G401 (cell line): ENCODE measurements around the gene YBX2. TPM values are rescaled to one million over a fixed set of nuclear protein-coding genes. Genes with fewer than 3 reads are reported as not detected.

Experiments used
- DNase-seq: peaks from one replicate; pipeline ENCODE4 v3.0.0-alpha.2; 2015; ENCODE audit warnings: low spot score
- in situ Hi-C: cut with HindIII; loops from 2 replicates; pipeline ENCODE4 v1.10.0; 2016; ENCODE audit warnings: low sequenced_read_pairs, mixed read lengths
- total RNA-seq: library from RNA; depleted of rRNA; stranded (reverse); fragments of >200 nt; shearing (Covaris generic); gene quantifications from 2 replicates; pipeline ENCODE4 v1.2.3, GENCODE V29; 2014

The YBX2 gene
- total RNA-seq, 1 experiment from 2014 or later: 20.5 TPM

GRCh38 chr17:7308625-7309433 lies 14.4 kb upstream of the YBX2 start:
- in situ Hi-C loops: no loop called here
- DNase-seq: peak; percentile 73

DNA sequence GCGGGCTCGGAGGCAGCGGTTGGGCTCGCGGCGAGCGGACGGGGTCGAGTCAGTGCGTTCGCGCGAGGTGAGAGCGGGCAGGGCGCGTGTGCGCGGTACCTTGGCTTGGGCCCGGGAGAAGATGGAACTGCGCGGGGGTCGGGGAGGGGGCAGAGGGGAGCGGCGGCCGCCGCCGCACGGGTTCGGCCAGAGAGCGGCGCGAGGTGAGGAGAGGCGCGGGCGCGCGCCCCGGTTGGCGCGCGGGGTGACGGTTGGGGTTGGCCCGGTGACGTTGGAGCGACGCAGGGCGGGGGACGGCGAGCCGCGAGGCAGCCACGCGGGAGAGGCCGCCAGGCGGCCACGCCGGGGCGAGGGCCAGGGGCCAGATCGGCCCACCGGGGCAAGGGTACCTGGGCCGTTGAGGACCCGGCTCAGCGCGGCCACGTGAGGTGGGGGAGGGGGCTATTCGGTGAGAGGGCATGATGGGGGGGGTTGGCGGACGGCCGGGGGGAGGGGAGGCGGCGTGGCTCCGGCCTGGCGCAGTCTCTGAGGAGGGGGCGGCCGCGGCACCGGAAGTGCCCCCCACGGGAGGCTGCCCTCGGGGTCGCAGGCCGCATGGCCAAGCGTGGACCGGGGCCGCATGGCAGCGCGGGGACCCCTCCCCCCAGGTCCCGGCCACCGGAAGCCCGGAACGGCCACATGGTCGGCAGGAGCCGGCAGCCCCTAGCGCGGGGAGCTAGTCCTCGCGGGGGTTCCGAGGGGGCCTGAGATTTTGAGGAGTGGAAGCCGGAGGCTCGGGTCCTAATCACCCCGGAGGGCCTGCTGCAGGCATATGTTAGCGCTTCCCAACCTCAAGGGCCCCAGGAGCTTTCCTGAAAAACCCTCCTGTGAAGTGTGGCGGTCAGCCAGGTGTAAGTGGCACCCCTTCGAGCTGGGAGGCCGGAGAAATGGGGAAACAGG lies 13.5 kb upstream of the YBX2 start:
- DNase-seq: no peak
- in situ Hi-C loops: no loop called here

DNA sequence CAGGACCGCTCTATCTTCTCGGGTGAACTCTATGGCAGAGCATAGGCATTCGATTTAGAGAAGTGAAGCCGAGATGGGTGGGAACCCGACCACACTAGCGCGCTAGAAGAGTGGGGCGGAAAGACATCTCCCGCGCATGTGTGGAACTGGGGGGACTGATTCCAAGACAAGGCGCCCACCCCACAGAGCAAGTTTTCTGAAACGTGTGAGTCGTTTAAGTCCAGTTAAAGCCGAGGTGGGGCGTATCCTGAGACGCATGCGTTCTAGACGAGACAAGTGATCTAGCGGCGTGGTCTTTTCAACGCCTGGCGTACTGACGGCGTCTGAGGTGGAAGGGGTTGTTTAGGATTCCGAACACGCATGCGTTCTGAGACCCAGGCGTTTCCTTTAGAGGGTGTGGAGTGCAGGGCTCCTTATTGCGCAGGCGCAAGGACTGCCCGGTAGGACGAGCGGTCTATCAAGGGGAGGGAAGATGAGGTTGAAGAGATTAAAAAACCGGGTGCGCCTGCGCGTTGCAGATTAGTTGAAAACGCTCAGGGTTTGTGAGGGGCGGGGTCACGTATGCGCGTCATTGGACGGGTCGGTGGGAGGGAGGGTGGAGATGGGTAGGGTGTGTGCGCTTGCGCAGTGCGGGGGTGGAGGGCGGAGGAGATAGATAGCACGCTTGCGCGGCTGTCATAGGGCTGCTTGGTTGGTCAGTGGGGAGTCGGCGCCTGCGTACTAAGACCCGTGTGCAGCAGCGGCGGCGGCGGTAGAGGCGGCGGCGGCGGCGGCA lies 12.7 kb upstream of the YBX2 start, which contains the start of gene EIF5A:
EIF5A (plus strand) TSS at position 718 of the 775 bp plus-strand sequence. CDS start 2,008 bp downstream, outside the sequence.
- in situ Hi-C loops: no loop called here
- peak; percentile 100 for DNase-seq

DNA sequence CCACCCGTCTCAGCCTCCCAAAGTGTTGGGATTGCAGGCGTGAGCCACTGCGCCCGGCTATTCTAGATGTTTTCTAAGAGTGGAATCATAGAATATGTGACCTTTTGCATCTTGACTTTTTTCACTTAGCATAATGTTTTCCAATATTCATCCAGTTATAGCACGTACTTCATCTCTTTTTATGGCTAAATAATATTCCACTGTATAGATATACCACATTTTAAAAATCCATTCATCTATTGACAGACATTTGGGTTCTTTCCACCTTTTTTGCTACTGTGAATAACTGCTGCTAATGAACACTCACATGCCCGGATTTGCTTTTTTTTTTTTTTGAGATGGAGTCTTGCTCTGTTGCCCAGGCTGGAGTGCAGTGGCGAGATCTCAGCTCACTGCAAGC lies 9.7 kb upstream of the YBX2 start:
- in situ Hi-C loops: no loop called here
- no peak for DNase-seq

DNA sequence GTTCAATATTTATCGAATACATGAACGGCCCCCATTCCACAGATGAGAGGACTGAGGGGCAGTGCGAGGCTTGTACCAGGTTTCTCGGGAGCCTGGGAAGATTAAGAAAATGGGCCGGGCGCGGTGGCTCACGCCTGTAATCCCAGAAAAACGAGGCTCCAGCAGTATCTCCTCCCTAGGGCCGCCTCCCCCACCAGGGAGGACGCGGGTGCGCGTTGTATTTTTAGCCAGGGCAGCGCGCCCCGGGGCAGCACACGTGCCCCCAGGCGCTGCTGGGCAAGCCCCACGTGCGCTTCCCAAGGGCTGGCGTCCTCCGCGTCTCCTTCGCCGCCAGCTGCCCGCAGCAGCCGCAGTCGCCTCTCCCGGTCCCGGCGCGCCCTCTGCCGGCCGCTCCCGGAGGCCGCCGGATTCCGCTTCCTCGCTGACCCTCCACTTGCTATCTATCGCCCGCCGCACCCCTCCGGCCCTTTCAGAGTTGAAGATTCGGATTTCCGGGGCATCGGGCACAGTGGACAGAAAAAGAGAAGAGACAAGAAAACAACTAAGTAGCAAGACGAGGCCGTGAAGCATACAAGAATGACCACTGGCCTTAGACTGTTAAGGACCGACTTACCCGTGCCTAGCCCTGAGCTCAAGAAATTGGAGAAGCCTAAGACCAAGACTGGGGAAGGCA lies 1.9 kb upstream of the YBX2 start:
- DNase-seq: peak; percentile 70
- in situ Hi-C loops: no loop called here

DNA sequence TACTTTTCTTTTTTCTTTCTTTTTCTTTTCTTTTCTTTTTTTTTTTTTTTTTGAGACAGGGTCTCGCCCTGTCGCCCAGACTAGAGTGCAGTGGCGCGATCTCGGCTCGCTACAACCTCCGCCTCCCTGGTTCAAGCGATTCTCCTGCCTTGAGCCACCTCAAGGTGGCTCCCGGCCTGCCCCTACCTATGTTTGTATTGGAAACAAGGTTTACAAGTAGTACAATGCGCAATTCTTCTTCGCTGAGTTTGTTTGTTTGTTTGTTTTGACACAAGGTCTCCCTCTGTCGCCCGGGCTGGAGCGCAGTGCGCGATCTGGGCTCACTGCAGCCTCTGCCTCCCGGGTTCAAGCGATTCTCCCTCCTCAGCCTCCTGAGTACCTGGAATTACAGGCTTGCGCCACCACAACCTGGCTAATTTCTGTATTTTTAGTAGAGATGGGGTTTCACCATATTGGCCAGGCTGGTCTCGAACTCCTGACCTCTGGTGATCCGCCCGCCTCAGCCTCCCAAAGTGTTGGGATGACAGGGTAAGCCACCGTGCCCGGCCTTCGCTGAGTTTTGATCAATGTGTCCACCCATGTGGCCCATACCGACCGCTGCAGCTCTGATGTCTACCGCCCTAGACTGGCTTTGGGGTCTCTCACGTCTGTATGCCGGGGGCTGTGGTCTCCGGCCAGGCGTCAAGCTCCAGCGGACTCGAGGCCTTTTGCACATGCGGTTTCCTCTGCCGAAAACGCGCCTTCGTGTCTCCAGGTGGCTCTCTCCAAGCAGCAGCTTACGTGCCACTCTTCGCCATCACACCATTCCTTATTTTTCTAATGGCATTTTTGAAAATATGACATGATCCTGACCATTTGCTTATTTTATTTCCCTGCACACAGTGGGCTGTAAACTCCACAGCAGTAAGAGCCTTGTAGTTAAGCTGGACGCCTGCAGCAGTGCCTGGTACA lies 1.1 kb upstream of the YBX2 start:
- in situ Hi-C loops: no loop called here
- DNase-seq: no peak

GRCh38 chr17:7293816-7294613 lies 424 bp downstream of the YBX2 start:
- in situ Hi-C loops: no loop called here
- DNase-seq: no peak

GRCh38 chr17:7293159-7293558 lies 1.3 kb downstream of the YBX2 start:
- no peak for DNase-seq
- in situ Hi-C loops: no loop called here

DNA sequence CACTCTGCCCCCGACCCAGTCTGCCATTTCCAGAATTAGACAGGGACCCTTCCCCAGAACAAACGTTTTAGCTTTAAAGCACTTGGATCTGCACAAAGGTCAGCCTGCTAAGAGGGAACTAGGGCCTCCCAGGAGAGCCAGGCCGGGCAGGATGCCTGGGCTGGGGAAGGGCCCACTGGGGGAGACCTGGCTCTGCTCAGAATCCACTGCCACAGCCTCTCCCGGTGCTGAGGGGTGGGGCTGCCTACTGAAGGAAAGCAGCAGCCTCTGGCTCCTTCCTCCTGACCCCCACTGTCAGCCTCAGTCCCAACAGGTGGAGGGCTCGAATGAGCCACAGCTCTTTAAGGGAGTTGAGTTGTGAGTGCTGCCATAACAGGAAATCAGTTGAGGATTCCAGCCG lies 1.7 kb downstream of the YBX2 start:
- no peak for DNase-seq

DNA sequence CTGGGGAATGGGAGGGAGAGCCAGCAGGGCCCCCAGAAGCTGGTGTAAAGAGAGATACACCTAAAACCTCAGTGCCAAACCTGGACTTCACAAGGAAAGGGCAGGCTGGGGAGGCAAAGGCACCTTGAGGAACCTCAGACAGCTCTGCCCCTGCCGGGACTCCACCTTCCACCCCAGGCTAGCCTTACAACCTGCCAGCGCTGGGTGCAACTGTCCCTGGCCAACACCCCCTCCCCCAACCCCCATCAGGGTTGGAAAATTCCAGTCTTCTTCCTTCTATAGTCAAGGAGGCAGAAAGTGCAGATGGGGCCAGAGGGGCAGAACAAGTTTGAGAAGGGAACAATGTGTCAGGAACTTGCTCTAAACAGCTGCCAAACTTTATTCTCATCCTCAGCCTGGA lies 2.2 kb downstream of the YBX2 start:
- in situ Hi-C loops: no loop called here
- DNase-seq: no peak

More for the DNA sequence above, 1.7 kb downstream of the YBX2 start:
- in situ Hi-C loops: no loop called here

DNA sequence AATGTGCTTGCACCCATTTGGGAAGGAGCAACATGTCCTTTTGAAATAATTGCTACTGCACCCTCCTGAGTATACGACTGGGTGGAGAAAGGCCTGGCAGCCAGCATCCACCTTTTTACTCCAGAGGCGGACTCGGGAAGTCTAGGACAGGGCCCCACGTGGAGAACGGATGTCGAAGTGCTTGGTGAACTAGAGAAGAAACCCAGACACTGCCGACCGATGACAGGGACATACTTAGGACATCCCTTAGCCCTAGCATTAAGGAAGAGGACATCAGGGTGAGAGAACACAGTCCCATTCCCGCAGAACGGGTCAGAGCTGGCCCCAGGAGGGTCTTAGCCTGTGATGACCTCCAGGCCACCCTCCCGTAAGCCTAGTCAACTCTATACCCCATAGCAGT lies 3.8 kb downstream of the YBX2 start:
- in situ Hi-C loops: no loop called here
- DNase-seq: no peak

DNA sequence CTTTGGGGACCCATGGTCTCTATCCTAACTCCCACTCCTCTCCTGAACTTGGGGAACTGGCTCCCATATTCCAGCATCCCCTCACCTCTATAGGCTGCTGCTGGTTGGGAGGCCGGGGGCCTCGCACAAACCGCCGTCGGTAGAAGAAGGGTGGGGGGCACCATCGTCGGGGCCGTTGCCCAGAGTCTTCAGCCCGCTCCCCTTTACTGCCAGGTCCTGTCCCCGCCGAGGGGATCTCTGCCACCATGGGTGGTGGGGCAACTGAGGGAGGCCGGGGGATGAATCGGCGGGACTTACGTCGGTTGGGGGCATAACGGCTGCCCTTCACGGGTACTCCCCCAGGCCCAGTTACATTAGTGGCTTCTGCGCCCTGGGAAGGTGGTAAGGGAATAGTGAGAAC lies 4.3 kb downstream of the YBX2 start:
- in situ Hi-C loops: no loop called here
- DNase-seq: no peak

DNA sequence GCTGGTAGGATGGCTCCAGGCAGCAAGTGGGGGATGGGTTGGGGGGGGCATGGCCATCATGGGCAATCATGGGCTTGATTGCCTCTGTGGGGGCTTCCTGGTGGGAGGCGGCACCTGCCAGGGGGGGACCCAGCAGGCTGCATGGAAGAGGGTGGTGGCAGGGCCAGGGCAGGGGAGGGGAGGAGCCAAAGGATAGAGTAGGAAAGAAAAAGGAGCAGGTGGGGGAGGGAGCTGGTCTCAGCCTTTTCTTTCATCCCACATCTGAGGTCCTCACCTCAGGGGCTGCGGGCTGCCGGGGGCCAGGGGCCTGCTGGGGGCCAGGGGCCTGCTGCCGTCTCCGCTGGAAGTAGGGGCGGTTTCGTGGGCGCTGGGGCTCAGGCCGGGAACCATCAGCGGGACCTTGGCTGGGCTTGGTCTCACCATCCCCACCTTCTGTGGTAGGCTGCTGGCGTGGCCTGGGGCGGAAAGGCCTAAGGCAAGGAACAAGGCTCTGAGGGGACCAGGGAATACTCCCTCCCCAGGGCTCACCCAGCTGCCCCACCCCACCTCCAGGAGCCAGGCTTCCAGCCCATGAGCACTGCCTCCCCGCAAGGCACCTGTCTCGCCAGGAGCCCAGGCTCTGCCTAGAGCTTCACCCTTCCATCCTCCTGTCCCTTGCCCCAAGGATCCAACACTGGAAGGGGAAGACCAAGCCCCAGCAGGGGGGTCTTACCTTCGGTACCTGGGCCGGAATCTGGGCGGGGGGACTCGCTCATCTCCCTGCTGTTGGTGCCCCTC lies 5.0 kb downstream of the YBX2 start:
- in situ Hi-C loops: no loop called here
- DNase-seq: no peak

- DNase-seq: no peak
- in situ Hi-C loops: no loop called here
These were observed 8.8 kb downstream of the YBX2 start for GRCh38 chr17:7285679-7286078.

DNA sequence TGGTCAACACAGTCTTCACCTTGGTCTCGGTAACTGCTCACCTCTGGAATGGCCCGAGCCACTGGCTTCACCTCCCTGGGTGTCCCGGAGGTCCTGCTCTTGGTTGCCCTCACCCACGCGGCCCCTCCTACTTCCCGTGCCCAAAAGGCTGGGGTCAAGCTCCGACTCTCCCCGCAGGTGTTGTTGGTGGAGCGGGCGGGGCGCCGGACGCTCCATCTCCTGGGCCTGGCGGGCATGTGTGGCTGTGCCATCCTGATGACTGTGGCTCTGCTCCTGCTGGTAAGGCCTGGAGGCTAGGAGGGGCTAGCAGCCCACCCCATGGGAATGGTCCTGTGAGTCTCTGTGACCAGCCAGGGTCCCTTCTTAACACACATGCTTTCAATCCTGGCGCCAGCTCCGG lies 9.5 kb downstream of the YBX2 start:
- in situ Hi-C loops: no loop called here
- no peak for DNase-seq

GRCh38 chr17:7283471-7284216 lies 10.8 kb downstream of the YBX2 start:
- in situ Hi-C loops: no loop called here
- no peak for DNase-seq
